NCI-H460 (cell line): Measurements from ENCODE around the gene CFAP97D2. TPM values are rescaled to one million over a fixed set of nuclear protein-coding genes. Genes with fewer than 3 reads are reported as not detected.
"Not testable (repeated sequence)": the region's sequence is repeated elsewhere in the genome, so short reads cannot be mapped to it uniquely, and the experiment has no call there.

Experiments
- DNase-seq: peaks from one replicate; pipeline ENCODE4 v3.0.0-alpha.2; 2016; ENCODE audit warnings: low read depth; ENCODE audit errors: extremely low read depth
- total RNA-seq: library from RNA; depleted of rRNA; stranded (reverse); fragments of >200 nt; shearing (Covaris generic); gene quantifications from 2 replicates; pipeline ENCODE4 v1.2.3, GENCODE V29; 2014

The CFAP97D2 gene
- total RNA-seq, 1 experiment from 2014 or later: not detected

GRCh38 chr13:114142640-114143490, 36.2 kb upstream of the CFAP97D2 start:
- no peak for DNase-seq

GRCh38 chr13:114143806-114144605, 35.1 kb upstream of the CFAP97D2 start:
- DNase-seq: peak; percentile 37

- no peak for DNase-seq
Observed at GRCh38 chr13:114144606-114145244, 34.3 kb upstream of the CFAP97D2 start.

DNA sequence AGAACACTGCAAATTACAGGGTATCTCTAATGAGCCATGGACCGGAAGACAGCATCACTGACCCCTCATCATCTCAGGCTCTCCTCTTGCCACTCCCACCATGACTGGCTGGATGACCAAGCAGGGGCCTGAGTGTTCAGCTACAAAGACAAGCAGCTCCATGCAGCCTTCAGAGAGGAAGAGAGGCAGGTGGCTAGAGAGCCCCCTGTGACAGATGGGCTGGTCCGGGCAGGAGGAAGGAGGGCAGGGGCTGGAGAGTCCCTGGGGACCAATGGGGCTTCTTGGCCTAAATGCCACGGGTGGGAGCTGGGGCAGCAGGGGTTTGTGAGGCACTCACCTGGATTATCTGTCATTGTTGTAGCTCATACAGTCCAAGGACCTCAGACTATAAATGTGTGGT, 33.8 kb upstream of the CFAP97D2 start:
- DNase-seq: no peak

DNA sequence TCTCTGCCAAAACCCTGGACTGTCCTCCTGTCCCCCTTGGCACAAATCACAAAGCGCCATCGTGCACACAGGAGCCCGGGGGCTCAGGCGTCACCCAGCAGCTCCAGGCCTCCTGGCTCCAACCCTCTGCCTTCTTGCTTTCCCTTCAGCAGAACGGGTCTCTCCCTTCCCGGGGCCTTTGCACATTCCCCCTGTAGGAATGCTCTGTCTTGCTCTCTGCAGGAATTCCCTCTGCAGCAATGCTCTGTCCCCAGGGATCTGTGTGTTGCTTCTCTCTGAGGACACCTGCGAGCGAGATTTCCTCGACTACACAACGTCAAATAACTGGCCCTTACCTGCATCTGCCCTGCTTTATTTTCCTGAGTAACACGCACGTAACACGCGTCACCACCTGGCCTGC, 33.3 kb upstream of the CFAP97D2 start:
- DNase-seq: no peak

DNA sequence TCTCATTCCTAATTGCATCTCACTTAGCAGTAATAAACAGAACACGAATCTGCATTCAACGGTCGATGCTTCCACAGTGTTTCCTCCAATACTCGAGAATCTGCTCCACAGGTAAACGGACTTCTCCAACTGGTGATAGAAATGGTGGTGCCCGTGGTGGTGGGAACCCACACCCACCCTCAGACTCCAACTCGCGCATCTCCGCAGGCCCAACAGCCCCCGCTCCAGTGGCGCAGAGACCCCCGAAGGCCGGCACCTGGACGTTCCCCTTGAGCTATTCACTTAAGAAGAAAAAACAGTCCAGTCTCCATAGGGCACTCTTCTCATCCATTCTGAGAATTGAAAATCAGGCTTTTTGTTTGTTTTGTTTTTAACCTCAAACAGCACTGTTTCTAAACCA, 32.9 kb upstream of the CFAP97D2 start:
- no peak for DNase-seq

DNA sequence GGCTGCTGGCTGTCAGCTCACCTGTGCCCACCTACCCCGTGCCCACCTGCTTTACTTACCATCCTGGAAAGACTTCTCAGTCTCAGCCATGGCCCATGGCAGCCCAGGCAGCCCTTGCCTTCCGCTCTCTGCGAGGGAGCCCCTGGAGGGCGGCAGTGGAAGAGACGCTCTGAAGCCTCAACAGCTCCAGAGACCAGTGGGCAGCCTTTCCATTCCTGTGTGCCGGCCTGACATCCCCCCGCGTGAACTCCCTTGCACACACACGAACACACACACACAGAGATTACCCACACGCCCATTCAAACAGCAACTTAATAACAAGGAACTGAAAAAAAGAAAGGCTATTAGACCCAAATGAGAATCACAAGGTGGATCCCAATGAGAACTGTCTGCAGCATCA, 32.4 kb upstream of the CFAP97D2 start:
- DNase-seq: no peak

DNA sequence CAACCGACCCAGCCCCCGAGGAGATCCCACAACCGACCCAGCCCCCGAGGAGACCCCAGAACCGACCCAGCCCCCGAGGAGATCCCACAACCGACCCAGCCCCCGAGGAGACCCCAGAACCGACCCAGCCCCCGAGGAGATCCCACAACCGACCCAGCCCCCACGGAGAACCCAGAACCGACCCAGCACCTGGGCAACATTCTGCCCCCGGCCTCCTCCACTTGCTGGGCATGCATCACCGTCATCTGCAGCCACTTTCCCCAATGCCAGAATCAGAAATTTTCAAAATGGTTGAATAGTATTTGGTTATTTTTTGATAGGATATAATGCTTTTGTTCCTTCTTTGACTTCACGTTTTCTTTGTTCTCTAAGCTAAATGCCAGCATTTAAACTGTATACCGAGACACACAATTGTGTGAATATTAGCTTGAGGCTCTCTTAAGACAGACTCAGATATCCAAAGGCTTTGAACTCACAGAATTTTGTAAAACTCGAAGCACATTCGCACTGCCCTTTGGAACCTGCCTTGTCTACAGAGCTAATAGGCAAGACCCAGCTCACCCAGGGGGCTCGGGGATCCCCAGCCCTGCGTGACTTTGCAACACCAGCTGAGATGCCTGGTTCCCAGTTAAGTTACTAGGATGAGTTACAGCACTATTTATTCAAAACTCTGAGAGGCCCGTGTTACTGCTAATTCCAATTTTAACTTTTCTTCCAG, 31.1 kb upstream of the CFAP97D2 start:
- DNase-seq: no peak

DNA sequence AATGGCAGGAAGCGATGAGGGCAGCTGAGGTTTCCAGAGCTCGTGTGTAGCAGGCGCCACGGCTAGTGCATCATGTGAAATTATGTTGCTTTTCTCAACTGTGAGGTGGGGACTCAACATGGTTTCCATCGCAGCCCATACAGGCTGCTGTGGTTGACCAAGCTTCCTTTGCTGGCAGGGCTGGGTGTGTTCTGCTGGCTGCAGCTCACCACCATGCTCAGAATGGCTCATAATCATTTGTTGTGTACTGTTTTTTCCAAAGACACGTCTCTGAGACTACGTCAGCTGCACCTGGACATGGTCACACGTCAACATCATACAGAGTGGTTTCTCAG, 30.6 kb upstream of the CFAP97D2 start:
- DNase-seq: no peak

- not testable (repeated sequence) for DNase-seq
Observed at GRCh38 chr13:114148886-114149285, 30.2 kb upstream of the CFAP97D2 start.

- DNase-seq: no peak
Observed at GRCh38 chr13:114149774-114150740, 29.0 kb upstream of the CFAP97D2 start.

- no peak for DNase-seq
Observed at GRCh38 chr13:114151031-114151430, 28.0 kb upstream of the CFAP97D2 start.

DNA sequence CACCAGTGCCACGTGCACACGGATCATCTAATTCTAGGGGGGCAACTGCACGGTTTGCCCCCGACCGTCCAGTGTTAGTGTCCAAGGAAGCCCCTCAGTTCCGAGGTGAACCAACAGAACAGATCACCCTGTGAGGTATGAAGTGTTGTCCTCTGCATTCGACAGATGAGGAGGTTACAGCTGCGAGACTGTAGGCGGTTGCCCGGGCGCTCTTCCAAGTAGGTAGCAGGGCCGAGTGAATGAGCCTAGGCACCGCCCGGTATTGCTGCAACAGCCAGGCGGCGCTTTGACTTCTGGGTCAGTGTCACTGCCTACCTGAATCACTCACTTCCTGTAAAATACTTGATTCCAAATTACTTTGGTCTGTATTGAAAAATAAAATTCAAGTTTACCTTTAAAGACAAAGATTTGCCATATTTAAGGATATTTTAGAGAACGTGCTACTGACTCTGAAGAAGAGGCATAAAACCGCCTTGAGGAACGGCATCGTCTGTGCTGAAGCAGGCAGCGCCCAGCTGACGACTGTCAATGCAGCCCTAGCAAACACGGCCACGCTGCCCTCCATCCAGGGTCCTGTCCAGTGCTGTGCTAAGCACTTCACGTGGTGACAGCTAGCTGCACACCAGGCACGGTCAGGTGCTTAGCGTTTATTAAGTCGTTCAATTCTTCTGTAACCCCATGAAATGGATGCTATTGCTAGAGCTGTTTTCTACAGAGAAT, 27.3 kb upstream of the CFAP97D2 start:
- no peak for DNase-seq

DNA sequence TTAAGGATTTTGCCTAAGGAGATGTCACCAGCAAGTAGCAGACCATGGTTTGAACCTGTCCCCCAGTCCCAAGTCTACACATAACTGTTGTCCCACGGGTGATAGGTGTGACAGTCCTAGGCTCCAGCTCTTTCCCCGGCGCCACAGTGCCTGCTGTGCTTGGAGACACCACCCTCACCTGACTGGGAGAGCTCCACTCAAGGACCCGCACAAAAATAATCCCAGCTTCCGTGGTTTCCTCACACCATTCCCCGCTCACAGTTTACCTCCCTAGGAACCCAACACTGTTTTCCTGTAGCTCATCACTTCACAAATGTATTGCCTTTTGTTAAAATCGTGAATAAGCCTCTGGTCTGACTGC, 26.8 kb upstream of the CFAP97D2 start:
- no peak for DNase-seq

GRCh38 chr13:114152831-114153371, 26.2 kb upstream of the CFAP97D2 start:
- DNase-seq: no peak

DNA sequence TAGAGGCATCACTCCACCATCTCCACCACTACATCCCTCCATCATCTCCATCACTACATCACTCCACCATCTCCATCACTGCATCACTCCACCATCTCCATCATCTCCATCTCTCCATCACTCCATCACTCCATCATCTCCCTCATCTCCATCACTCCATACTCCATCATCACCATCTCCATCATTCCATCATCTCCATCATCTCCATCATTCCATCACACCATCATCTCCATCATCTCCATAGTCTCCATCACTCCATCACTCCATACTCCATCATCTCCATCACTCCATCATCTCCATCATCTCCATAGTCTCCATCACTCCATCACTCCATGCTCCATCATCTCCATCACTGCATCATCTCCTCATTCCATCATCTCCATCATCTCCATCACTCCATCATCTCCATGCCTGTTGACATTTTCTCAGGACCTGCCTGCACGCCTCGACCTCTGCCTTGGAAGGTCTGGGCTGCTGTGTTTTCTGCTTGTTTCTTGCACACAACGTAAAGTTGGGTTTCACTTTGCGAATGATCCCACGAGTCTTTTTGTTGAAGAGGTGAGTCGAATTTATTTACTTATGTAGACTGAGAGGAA, 25.5 kb upstream of the CFAP97D2 start:
- no peak for DNase-seq

GRCh38 chr13:114154476-114154875, 24.6 kb upstream of the CFAP97D2 start:
- DNase-seq: no peak

GRCh38 chr13:114155320-114155719, 23.7 kb upstream of the CFAP97D2 start:
- no peak for DNase-seq
